Panc1 (cell line): ENCODE data around the gene UBAP1. TPM values are rescaled to one million over a fixed set of nuclear protein-coding genes. Genes with fewer than 3 reads are reported as not detected.
"Not testable (repeated sequence)": the region's sequence is repeated elsewhere in the genome, so short reads cannot be mapped to it uniquely, and the experiment has no call there.

Source experiments
- ATAC-seq: fragments of 200-7000 bp; cut with Tn5 transposase; 2 replicates; pipeline ENCODE4 v1.9.1; 2020; ENCODE audit warnings: mild to moderate bottlenecking, moderate library complexity
- BruUV-seq: library from RNA; stranded (reverse); fragments of 400-500 nt; replicated peaks from 2 replicates; lab custom pipeline; 2021; lab: Mats Ljungman, UMichigan
- CTCF ChIA-PET: fragments of 300-600 bp; sonication (Branson Sonifier 250); formaldehyde crosslinking; loops from one replicate; lab custom pipeline; 2022; ENCODE audit warnings: antibody characterized with exemption; lab: Charles Lee
- POLR2A ChIA-PET: fragments of 300-600 bp; sonication (Branson Sonifier 250); formaldehyde crosslinking; loops from one replicate; lab custom pipeline; 2022; ENCODE audit warnings: antibody characterized with exemption; lab: Charles Lee
- DNase-seq: peaks from one replicate; pipeline ENCODE4 v3.0.0-alpha.2; 2010; ENCODE audit warnings: low read depth, low spot score
- H3K27ac ChIP-seq: 2 replicates; pipeline ENCODE4 v1.5.1; 2011; ENCODE audit warnings: mild to moderate bottlenecking, low read length, inconsistent platforms
- H3K27me3 ChIP-seq: fragments of 200-500 bp; sonication (Bioruptor generic); 2 replicates; pipeline ENCODE4 v1.6.0; 2014; ENCODE audit warnings: low read length, inconsistent platforms; ENCODE audit not compliant: control insufficient read depth, insufficient read depth
- H3K36me3 ChIP-seq: fragments of 200-500 bp; sonication (Bioruptor generic); 2 replicates; pipeline ENCODE4 v1.5.1; 2014; ENCODE audit warnings: inconsistent platforms, mild to moderate bottlenecking, low read length, moderate library complexity; ENCODE audit not compliant: control insufficient read depth, insufficient read depth
- H3K4me1 ChIP-seq: 2 replicates; pipeline ENCODE4 v1.5.1; 2011; ENCODE audit warnings: inconsistent platforms, mild to moderate bottlenecking, low read length, moderate library complexity; ENCODE audit not compliant: control insufficient read depth, insufficient read depth
- H3K4me3 ChIP-seq, 2 experiments: 2 replicates each; pipeline ENCODE4 v1.5.1; 2011 to 2012; ENCODE audit warnings: low read depth in 2 of 2, low read length in 2 of 2, mild to moderate bottlenecking in 2 of 2, inconsistent platforms in 1 of 2, moderate library complexity in 1 of 2
- H3K9me3 ChIP-seq: fragments of 200-500 bp; sonication (Bioruptor generic); 2 replicates; pipeline ENCODE4 v1.5.1; 2014; ENCODE audit warnings: low read depth, mild to moderate bottlenecking, inconsistent platforms, low read length, moderate library complexity; ENCODE audit not compliant: control insufficient read depth, insufficient read depth
- CTCF ChIP-seq: fragments of 450-650 bp; IDR thresholded peaks from 2 replicates; pipeline ENCODE4 v1.5.1; 2017; ENCODE audit warnings: mild to moderate bottlenecking
- POLR2AphosphoS5 ChIP-seq: IDR thresholded peaks from 2 replicates; pipeline ENCODE4 v1.6.1; 2012; ENCODE audit warnings: mild to moderate bottlenecking, low read depth, low read length, moderate library complexity
- REST ChIP-seq, 2 experiments: IDR thresholded peaks; 2 replicates each; pipeline ENCODE4 v1.6.1; 2011 to 2012; ENCODE audit warnings: low read depth in 2 of 2, control low read depth in 1 of 2, low read length in 1 of 2, mild to moderate bottlenecking in 1 of 2, moderate library complexity in 1 of 2; ENCODE audit not compliant: insufficient read depth in 1 of 2
- SIN3A ChIP-seq: IDR thresholded peaks from 2 replicates; pipeline ENCODE4 v1.6.1; 2012; ENCODE audit warnings: low read depth, mild to moderate bottlenecking, low read length, moderate library complexity, borderline replicate concordance; ENCODE audit not compliant: insufficient read depth
- TCF7L2 ChIP-seq: IDR thresholded peaks from 2 replicates; pipeline ENCODE4 v1.6.1; 2011; ENCODE audit warnings: mild to moderate bottlenecking, low read depth, low read length, inconsistent platforms
- in situ Hi-C: cut with HindIII; loops from 2 replicates; pipeline ENCODE4 v1.10.0; 2016; ENCODE audit warnings: low sequenced_read_pairs, low pct_unique_long_range_greater_than_20kb
- intact Hi-C: fragments of 100-400 bp; cut with micrococcal nuclease; formaldehyde crosslinking; loops from one replicate; pipeline ENCODE4 v1.10.0; 2022; ENCODE audit not compliant: unreplicated experiment
- total RNA-seq: library from RNA; stranded (reverse); gene quantifications from one replicate; pipeline ENCODE4 v1.2.1, GENCODE V29; 2021; ENCODE audit not compliant: unreplicated experiment

UBAP1 gene
- total RNA-seq, 1 experiment from 2014 or later, result 55.3 TPM

GRCh38 chr9:34217015-34217414 lies 38.2 kb downstream of the UBAP1 start:
- H3K9me3 ChIP-seq, H3K4me3 ChIP-seq, intact Hi-C loops, in situ Hi-C loops, ATAC-seq, H3K36me3 ChIP-seq, DNase-seq, BruUV-seq, H3K27ac ChIP-seq, CTCF ChIA-PET, H3K27me3 ChIP-seq: not testable (repeated sequence)
- peaks cover 11% of the 10 kb centered on the region for H3K4me1 ChIP-seq
- POLR2A ChIA-PET, result interaction anchor here (0.7 kb wide), 1 partner anchor 11 kb away, joined by 8 read pairs; no protein-coding TSS in a partner anchor

GRCh38 chr9:34218446-34218845 lies 39.6 kb downstream of the UBAP1 start:
- no peak for TF ChIP-seq SIN3A
- TF ChIP-seq CTCF, result no peak
- no peak for TF ChIP-seq REST (IDR thresholded peaks at IDR 0.05; ENCODE audit: insufficient read depth in 1 of 2, low read depth in 2 of 2, low read length in 1 of 2)
- TF ChIP-seq TCF7L2, result no peak
- no peak for TF ChIP-seq POLR2AphosphoS5
- DNase-seq, result no peak
- in situ Hi-C loops (no loop called here), intact Hi-C loops (no loop called here)
- Histone ChIP-seq H3K27ac (no peak overlapping the region), H3K27me3 (no peaks in the 10 kb centered on the region), H3K4me1 (peaks cover 17% of the 10 kb centered on the region), H3K4me3 (no peak overlapping the region), H3K9me3 (no peaks in the 10 kb centered on the region), H3K36me3 (no peaks in the 10 kb centered on the region)
- BruUV-seq, result no TSS peak
- ATAC-seq, result peak; percentile 71
- CTCF ChIA-PET, result no interaction called here
- POLR2A ChIA-PET, result no interaction called here

- intact Hi-C loops, result no loop called here
- no peaks in the 10 kb centered on the region for H3K36me3 ChIP-seq
- CTCF ChIA-PET, result no interaction called here
- POLR2A ChIA-PET, result no interaction called here
- H3K9me3 ChIP-seq, result no peaks in the 10 kb centered on the region
- H3K27ac ChIP-seq, result no peak overlapping the region
- no peak for ATAC-seq
- no TSS peak for BruUV-seq
- no peaks in the 10 kb centered on the region for H3K27me3 ChIP-seq
- DNase-seq, result no peak
- in situ Hi-C loops, result no loop called here
- TF ChIP-seq SIN3A (no peak), REST (IDR thresholded peaks at IDR 0.05; ENCODE audit: insufficient read depth in 1 of 2, low read depth in 2 of 2, low read length in 1 of 2) (no peak), TCF7L2 (no peak), POLR2AphosphoS5 (no peak), CTCF (no peak)
- no peak overlapping the region for H3K4me3 ChIP-seq
- H3K4me1 ChIP-seq, result peaks cover 17% of the 10 kb centered on the region
These were observed 40.6 kb downstream of the UBAP1 start for GRCh38 chr9:34219421-34219820.
